Cardiac muscle cell (in vitro differentiated cells and primary cell): ENCODE data around the gene SNED1. TPM values are rescaled to one million over a fixed set of nuclear protein-coding genes. Genes with fewer than 3 reads are reported as not detected.

Source experiments
- DNase-seq, 2 donors: peaks; one replicate each; pipeline versions ENCODE4 v3.0.0 to v3.0.0-alpha.2; 2010 to 2017; ENCODE audit warnings: low read depth in 1 of 2, low spot score in 1 of 2
- H3K27ac ChIP-seq: fragments of 200-600 bp; sonication (generic); 2 replicates; pipeline ENCODE4 v1.5.1; 2016
- H3K27me3 ChIP-seq: fragments of 200-600 bp; sonication (generic); 2 replicates; pipeline ENCODE4 v1.6.0; 2016; ENCODE audit warnings: control low read depth
- H3K36me3 ChIP-seq: fragments of 200-600 bp; sonication (generic); 2 replicates; pipeline ENCODE4 v1.5.1; 2016; ENCODE audit warnings: control low read depth
- H3K4me1 ChIP-seq: fragments of 200-600 bp; sonication (generic); 2 replicates; pipeline ENCODE4 v1.8.1; 2017; ENCODE audit warnings: low read depth, mild to moderate bottlenecking, mixed run types
- H3K4me3 ChIP-seq: fragments of 200-600 bp; sonication (generic); 2 replicates; pipeline ENCODE4 v1.5.1; 2016; ENCODE audit warnings: mild to moderate bottlenecking
- H3K9me3 ChIP-seq: fragments of 200-600 bp; sonication (generic); 2 replicates; pipeline ENCODE4 v1.5.1; 2017; ENCODE audit warnings: low read depth, mild to moderate bottlenecking, control low read depth
- CTCF ChIP-seq: IDR thresholded peaks from 2 replicates; pipeline ENCODE4 v1.5.1; 2012; ENCODE audit warnings: low read depth, mild to moderate bottlenecking, low read length
- polyA plus RNA-seq: library from polyadenylated mRNA; unstranded; fragments of >200 nt; fragmentation: Nextera tagmentation; extraction: Ambion mirVana; gene quantifications from 2 replicates; pipeline ENCODE4 v1.2.1, GENCODE V29; 2016
- total RNA-seq: library from RNA; depleted of rRNA; stranded (reverse); fragments of >200 nt; gene quantifications from 2 replicates; pipeline ENCODE4 v1.2.3, GENCODE V29; 2016

Gene SNED1
- total and polyA plus RNA-seq, 2 experiments from 2014 or later: 0.09 to 0.76 TPM

GRCh38 chr2:241137276-241138190 lies 139.1 kb downstream of the SNED1 start:
- TF ChIP-seq CTCF: no peak
- Histone ChIP-seq H3K36me3 (no peaks in the 10 kb centered on the region), H3K9me3 (no peaks in the 10 kb centered on the region), H3K4me1 (no peaks in the 10 kb centered on the region), H3K27ac (no peak overlapping the region), H3K4me3 (no peak overlapping the region), H3K27me3 (no peaks in the 10 kb centered on the region)
- DNase-seq: no peak

- DNase-seq: no peak
- Histone ChIP-seq H3K4me3 (no peak overlapping the region), H3K27ac (no peak overlapping the region), H3K4me1 (no peaks in the 10 kb centered on the region), H3K9me3 (no peaks in the 10 kb centered on the region), H3K36me3 (no peaks in the 10 kb centered on the region), H3K27me3 (no peaks in the 10 kb centered on the region)
- TF ChIP-seq CTCF: no peak
These were observed 140.1 kb downstream of the SNED1 start for GRCh38 chr2:241138471-241138870.

- no peak for DNase-seq
- H3K4me1 ChIP-seq: no peaks in the 10 kb centered on the region
- no peaks in the 10 kb centered on the region for H3K27me3 ChIP-seq
- H3K4me3 ChIP-seq: no peak overlapping the region
- H3K36me3 ChIP-seq: no peaks in the 10 kb centered on the region
- no peak overlapping the region for H3K27ac ChIP-seq
- H3K9me3 ChIP-seq: no peaks in the 10 kb centered on the region
- no peak for TF ChIP-seq CTCF
These were observed 141.4 kb downstream of the SNED1 start for GRCh38 chr2:241139531-241140444.

- H3K9me3 ChIP-seq: no peaks in the 10 kb centered on the region
- DNase-seq: no peak
- H3K27ac ChIP-seq: no peak overlapping the region
- H3K27me3 ChIP-seq: no peaks in the 10 kb centered on the region
- H3K36me3 ChIP-seq: no peaks in the 10 kb centered on the region
- H3K4me1 ChIP-seq: no peaks in the 10 kb centered on the region
- H3K4me3 ChIP-seq: no peak overlapping the region
- TF ChIP-seq CTCF: no peak
These were observed 142.0 kb downstream of the SNED1 start for GRCh38 chr2:241140445-241140840.

- no peaks in the 10 kb centered on the region for H3K4me1 ChIP-seq
- DNase-seq: no peak
- H3K4me3 ChIP-seq: no peak overlapping the region
- H3K27me3 ChIP-seq: no peaks in the 10 kb centered on the region
- no peaks in the 10 kb centered on the region for H3K9me3 ChIP-seq
- no peak for TF ChIP-seq CTCF
- H3K27ac ChIP-seq: no peak overlapping the region
- H3K36me3 ChIP-seq: no peaks in the 10 kb centered on the region
These were observed 142.9 kb downstream of the SNED1 start for GRCh38 chr2:241141214-241141770.
